Activated naive CD4-positive, alpha-beta T cell treated with anti-CD3 and anti-CD28 coated beads, Interleukin-2, amount 50 U/mL, for 24 hours (primary cell): ENCODE results near the gene OR52E5.

Experiments
- H3K27ac Mint-ChIP-seq: one replicate; pipeline ENCODE4 v1.8.0; 2021; ENCODE audit warnings: mild to moderate bottlenecking, mixed read lengths
- H3K27me3 Mint-ChIP-seq: one replicate; pipeline ENCODE4 v1.8.0; 2021; ENCODE audit warnings: mixed read lengths
- H3K36me3 Mint-ChIP-seq: one replicate; pipeline ENCODE4 v1.8.0; 2021; ENCODE audit warnings: mixed read lengths
- H3K4me1 Mint-ChIP-seq: one replicate; pipeline ENCODE4 v1.8.0; 2021; ENCODE audit warnings: mixed read lengths
- H3K4me3 Mint-ChIP-seq: one replicate; pipeline ENCODE4 v1.8.0; 2021; ENCODE audit warnings: mild to moderate bottlenecking, mixed read lengths
- H3K9me3 Mint-ChIP-seq: one replicate; pipeline ENCODE4 v1.8.0; 2021; ENCODE audit warnings: mixed read lengths

Gene OR52E5

GRCh38 chr11:5892908-5893307 lies at the start of gene OR52E5:
OR52E5 (plus strand) TSS chr11:5893208; CDS start chr11:5900777, 7,569 bp downstream.
- H3K4me3 Mint-ChIP-seq: no peak within 1 kb of the TSS
- H3K36me3 Mint-ChIP-seq: no peaks in the 10 kb centered on the region
- H3K9me3 Mint-ChIP-seq: no peaks in the 10 kb centered on the region
- H3K4me1 Mint-ChIP-seq: no peaks in the 10 kb centered on the region
- H3K27me3 Mint-ChIP-seq: peaks cover 3% of the 10 kb centered on the region
- H3K27ac Mint-ChIP-seq: no peak within 1 kb of the TSS

DNA sequence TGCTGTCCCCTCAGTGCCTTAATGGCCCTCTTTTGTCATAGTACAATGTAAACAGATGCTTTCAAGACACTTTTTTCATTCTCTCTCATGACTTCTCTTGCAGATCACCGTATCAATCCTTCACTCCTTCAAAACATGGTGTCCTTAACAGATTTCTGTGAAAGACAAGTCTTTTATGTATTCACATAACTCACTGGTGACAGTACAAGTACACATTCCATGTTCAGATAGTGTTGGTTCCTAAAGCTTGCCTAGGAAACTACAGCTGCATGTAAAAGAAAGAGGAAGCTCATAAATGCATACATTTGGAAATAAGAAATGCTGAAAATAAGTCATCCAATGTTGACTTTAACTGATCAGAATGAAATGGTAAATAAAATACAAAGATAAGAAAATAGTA lies 46.3 kb upstream of the OR52E5 start:
- H3K4me3 Mint-ChIP-seq: no peak overlapping the region
- no peaks in the 10 kb centered on the region for H3K36me3 Mint-ChIP-seq
- no peak overlapping the region for H3K27ac Mint-ChIP-seq
- no peaks in the 10 kb centered on the region for H3K4me1 Mint-ChIP-seq
- peaks cover 4% of the 10 kb centered on the region for H3K27me3 Mint-ChIP-seq
- H3K9me3 Mint-ChIP-seq: no peaks in the 10 kb centered on the region

GRCh38 chr11:5847711-5848110 lies 45.3 kb upstream of the OR52E5 start:
- Mint-ChIP-seq H3K36me3 (no peaks in the 10 kb centered on the region), H3K9me3 (peaks cover under 1% of the 10 kb centered on the region), H3K4me1 (no peaks in the 10 kb centered on the region), H3K27ac (no peak overlapping the region), H3K27me3 (peaks cover 4% of the 10 kb centered on the region), H3K4me3 (no peak overlapping the region)

DNA sequence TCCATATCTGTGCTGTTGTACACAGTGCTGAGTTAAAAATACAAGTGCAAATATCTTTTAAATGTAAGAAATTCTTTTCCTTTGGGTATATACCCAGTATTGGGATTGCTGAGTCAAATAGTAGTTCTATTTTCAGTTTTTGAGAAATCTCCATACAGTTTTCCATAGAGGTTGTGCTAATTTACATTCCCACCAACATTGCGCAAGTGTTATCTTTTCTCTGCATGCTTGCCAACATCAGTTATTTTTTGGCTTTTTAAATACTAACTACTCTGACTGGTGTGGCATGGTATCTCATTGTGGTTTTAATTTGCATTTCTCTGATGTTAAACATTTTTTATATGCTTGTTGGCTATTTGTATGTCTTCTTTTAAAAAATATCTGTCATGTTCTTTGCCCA lies 42.0 kb upstream of the OR52E5 start:
- peaks cover 6% of the 10 kb centered on the region for H3K9me3 Mint-ChIP-seq
- no peak overlapping the region for H3K4me3 Mint-ChIP-seq
- H3K36me3 Mint-ChIP-seq: no peaks in the 10 kb centered on the region
- peaks cover 13% of the 10 kb centered on the region for H3K27me3 Mint-ChIP-seq
- no peaks in the 10 kb centered on the region for H3K4me1 Mint-ChIP-seq
- no peak overlapping the region for H3K27ac Mint-ChIP-seq

GRCh38 chr11:5857590-5857989 lies 35.4 kb upstream of the OR52E5 start, which contains the start of gene OR52E8:
OR52E8 (minus strand) TSS chr11:5857690; CDS start chr11:5857690, 0 bp downstream.
- no peaks in the 10 kb centered on the region for H3K4me1 Mint-ChIP-seq
- H3K36me3 Mint-ChIP-seq: no peaks in the 10 kb centered on the region
- no peak within 1 kb of the TSS for H3K27ac Mint-ChIP-seq
- peaks cover 6% of the 10 kb centered on the region for H3K9me3 Mint-ChIP-seq
- H3K4me3 Mint-ChIP-seq: no peak within 1 kb of the TSS
- peaks cover 21% of the 10 kb centered on the region for H3K27me3 Mint-ChIP-seq

- H3K27ac Mint-ChIP-seq: no peak overlapping the region
- H3K4me1 Mint-ChIP-seq: no peaks in the 10 kb centered on the region
- H3K9me3 Mint-ChIP-seq: no peaks in the 10 kb centered on the region
- H3K4me3 Mint-ChIP-seq: no peak overlapping the region
- H3K27me3 Mint-ChIP-seq: peaks cover 15% of the 10 kb centered on the region
- no peaks in the 10 kb centered on the region for H3K36me3 Mint-ChIP-seq
Observed at GRCh38 chr11:5865826-5866225, 27.2 kb upstream of the OR52E5 start.

- Mint-ChIP-seq H3K27me3 (peaks cover 2% of the 10 kb centered on the region), H3K36me3 (no peaks in the 10 kb centered on the region), H3K9me3 (no peaks in the 10 kb centered on the region), H3K27ac (no peak overlapping the region), H3K4me3 (no peak overlapping the region), H3K4me1 (no peaks in the 10 kb centered on the region)
Observed at GRCh38 chr11:5878564-5878963, 14.4 kb upstream of the OR52E5 start.

DNA sequence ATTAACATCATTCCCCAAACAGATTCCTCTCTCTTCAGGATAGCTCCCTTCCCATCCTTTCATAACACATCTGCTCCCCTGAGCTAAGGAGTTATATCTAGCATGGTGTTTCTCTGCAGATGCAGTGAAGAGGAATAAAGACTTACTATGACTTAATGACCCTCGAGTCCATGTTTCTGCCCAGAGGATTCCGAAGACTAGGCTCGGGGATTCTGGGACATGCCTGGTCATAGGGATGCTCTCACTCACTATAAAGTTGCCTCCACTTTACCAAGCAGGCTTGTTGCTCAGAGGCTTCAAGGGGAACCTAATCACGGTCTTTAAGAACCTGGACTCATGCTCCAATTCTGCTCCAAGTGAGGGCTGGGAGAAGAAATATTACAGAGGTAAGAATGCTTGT lies 12.7 kb upstream of the OR52E5 start, which contains the start of gene OR52E4:
OR52E4 (plus strand) TSS at position 301 of the 400 bp plus-strand sequence. CDS start 3,664 bp downstream, outside the sequence.
- no peaks in the 10 kb centered on the region for H3K4me1 Mint-ChIP-seq
- no peaks in the 10 kb centered on the region for H3K9me3 Mint-ChIP-seq
- peaks cover 2% of the 10 kb centered on the region for H3K27me3 Mint-ChIP-seq
- no peaks in the 10 kb centered on the region for H3K36me3 Mint-ChIP-seq
- no peak within 1 kb of the TSS for H3K4me3 Mint-ChIP-seq
- no peak within 1 kb of the TSS for H3K27ac Mint-ChIP-seq

- H3K4me3 Mint-ChIP-seq: no peak overlapping the region
- H3K9me3 Mint-ChIP-seq: no peaks in the 10 kb centered on the region
- H3K36me3 Mint-ChIP-seq: no peaks in the 10 kb centered on the region
- peaks cover 6% of the 10 kb centered on the region for H3K27me3 Mint-ChIP-seq
- H3K4me1 Mint-ChIP-seq: no peaks in the 10 kb centered on the region
- H3K27ac Mint-ChIP-seq: no peak overlapping the region
Observed at GRCh38 chr11:5881756-5882155, 11.3 kb upstream of the OR52E5 start.

- Mint-ChIP-seq H3K27ac (no peak overlapping the region), H3K9me3 (no peaks in the 10 kb centered on the region), H3K27me3 (peaks cover 10% of the 10 kb centered on the region), H3K4me3 (no peak overlapping the region), H3K4me1 (no peaks in the 10 kb centered on the region), H3K36me3 (no peaks in the 10 kb centered on the region)
Observed at GRCh38 chr11:5887172-5887571, 5.8 kb upstream of the OR52E5 start.

DNA sequence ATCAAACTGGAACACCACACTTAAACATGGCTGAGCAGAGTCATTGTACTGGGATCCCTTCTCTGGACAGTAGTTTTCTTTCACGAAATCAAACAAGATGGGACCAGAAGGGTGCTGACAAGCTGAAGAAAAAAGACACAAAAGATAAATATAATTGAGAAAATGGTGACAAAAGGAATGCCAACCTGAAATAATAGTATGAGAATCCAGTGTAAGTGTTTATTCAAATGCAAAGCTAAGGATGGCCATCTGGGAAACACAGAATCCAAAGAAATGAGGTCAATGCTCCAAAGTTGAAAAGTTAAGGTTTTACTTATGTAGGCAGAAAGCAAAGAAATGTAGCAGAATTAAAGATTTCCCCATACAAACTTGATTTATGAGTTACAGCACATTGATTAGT lies 5.3 kb upstream of the OR52E5 start:
- Mint-ChIP-seq H3K27me3 (peaks cover 9% of the 10 kb centered on the region), H3K27ac (no peak overlapping the region), H3K36me3 (no peaks in the 10 kb centered on the region), H3K4me3 (no peak overlapping the region), H3K4me1 (no peaks in the 10 kb centered on the region), H3K9me3 (no peaks in the 10 kb centered on the region)

GRCh38 chr11:5891216-5891800 lies 1.7 kb upstream of the OR52E5 start:
- no peak overlapping the region for H3K27ac Mint-ChIP-seq
- no peaks in the 10 kb centered on the region for H3K9me3 Mint-ChIP-seq
- H3K4me3 Mint-ChIP-seq: no peak overlapping the region
- H3K36me3 Mint-ChIP-seq: no peaks in the 10 kb centered on the region
- H3K4me1 Mint-ChIP-seq: no peaks in the 10 kb centered on the region
- peaks cover 9% of the 10 kb centered on the region for H3K27me3 Mint-ChIP-seq

DNA sequence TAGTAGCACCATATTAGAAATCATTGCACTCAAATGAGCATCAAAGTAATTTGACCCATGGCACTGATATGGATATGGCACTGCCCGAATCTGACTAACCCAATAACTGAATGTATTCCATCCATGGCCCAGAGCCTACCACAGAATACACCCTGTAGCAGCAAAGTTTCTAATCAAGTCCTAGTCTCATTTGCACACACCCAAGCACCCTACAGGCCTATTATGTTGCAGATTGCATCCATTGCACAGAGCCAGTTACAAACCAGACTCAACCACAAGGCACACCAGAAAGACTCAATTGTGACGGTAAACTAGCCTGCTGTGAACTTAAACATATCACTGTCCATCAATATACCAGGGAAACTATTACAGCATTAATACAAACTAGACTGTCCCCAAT lies 6.5 kb downstream of the OR52E5 start:
- Mint-ChIP-seq H3K27me3 (peaks cover 2% of the 10 kb centered on the region), H3K9me3 (no peaks in the 10 kb centered on the region), H3K4me1 (no peaks in the 10 kb centered on the region), H3K27ac (no peak overlapping the region), H3K36me3 (no peaks in the 10 kb centered on the region), H3K4me3 (no peak overlapping the region)

DNA sequence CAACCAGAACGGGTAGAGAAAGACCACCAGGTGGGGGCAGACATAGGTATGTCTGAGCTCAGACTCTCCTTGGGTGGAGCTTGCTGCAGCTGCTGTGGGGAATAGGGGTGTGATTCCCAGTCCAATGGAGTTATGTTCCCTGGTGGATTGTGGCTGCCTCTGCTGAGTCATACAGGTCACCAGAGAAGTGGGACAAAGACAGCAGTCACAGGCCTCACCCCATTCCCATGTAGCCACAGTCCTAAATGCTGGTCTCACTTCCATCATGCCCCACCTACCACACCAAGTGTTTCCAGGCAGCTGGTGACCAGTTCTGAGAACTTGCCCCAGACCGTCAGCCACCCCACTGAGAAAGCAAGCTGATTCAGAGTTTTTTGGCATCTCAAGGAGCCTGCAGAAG lies 17.5 kb downstream of the OR52E5 start:
- H3K36me3 Mint-ChIP-seq: no peaks in the 10 kb centered on the region
- no peak overlapping the region for H3K27ac Mint-ChIP-seq
- no peaks in the 10 kb centered on the region for H3K4me1 Mint-ChIP-seq
- peaks cover 12% of the 10 kb centered on the region for H3K27me3 Mint-ChIP-seq
- H3K9me3 Mint-ChIP-seq: no peaks in the 10 kb centered on the region
- H3K4me3 Mint-ChIP-seq: no peak overlapping the region

GRCh38 chr11:5922749-5923426 lies 29.9 kb downstream of the OR52E5 start:
- peaks cover 9% of the 10 kb centered on the region for H3K9me3 Mint-ChIP-seq
- no peaks in the 10 kb centered on the region for H3K36me3 Mint-ChIP-seq
- H3K4me1 Mint-ChIP-seq: no peaks in the 10 kb centered on the region
- no peak overlapping the region for H3K4me3 Mint-ChIP-seq
- H3K27me3 Mint-ChIP-seq: no peaks in the 10 kb centered on the region
- H3K27ac Mint-ChIP-seq: no peak overlapping the region

GRCh38 chr11:5923427-5923776 lies 30.4 kb downstream of the OR52E5 start:
- no peaks in the 10 kb centered on the region for H3K27me3 Mint-ChIP-seq
- no peak overlapping the region for H3K4me3 Mint-ChIP-seq
- no peaks in the 10 kb centered on the region for H3K4me1 Mint-ChIP-seq
- peaks cover 1% of the 10 kb centered on the region for H3K36me3 Mint-ChIP-seq
- peaks cover 9% of the 10 kb centered on the region for H3K9me3 Mint-ChIP-seq
- no peak overlapping the region for H3K27ac Mint-ChIP-seq

- Mint-ChIP-seq H3K27me3 (no peaks in the 10 kb centered on the region), H3K9me3 (peaks cover 9% of the 10 kb centered on the region), H3K36me3 (peaks cover 1% of the 10 kb centered on the region), H3K27ac (no peak overlapping the region), H3K4me1 (no peaks in the 10 kb centered on the region), H3K4me3 (no peak overlapping the region)
Observed at GRCh38 chr11:5923794-5924193, 30.8 kb downstream of the OR52E5 start.
